ENCODE measurements around the gene GABRB2.
"Not testable (repeated sequence)": the region's sequence is repeated elsewhere in the genome, so short reads cannot be mapped to it uniquely, and the experiment has no call there.

Gene GABRB2

DNA sequence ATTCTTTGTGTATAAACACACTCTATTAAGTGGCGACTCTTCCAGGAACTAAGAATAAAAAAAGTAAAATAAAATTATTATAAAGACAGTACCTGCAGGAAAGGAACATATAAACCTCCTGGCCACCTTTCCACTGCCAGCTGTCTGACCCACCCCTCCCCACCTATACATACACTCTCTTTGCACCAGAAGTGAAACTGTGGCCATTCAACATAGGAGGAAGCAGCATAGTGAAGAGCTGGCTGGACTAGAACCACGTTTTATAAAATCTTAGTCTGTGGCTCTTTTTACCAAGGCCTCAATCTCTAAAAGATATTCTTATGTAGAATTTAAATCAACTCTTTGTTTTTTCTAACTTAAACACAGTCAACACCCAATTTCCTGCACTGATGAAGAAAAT is 289.6 kb downstream of the GABRB2 start:
- no peak overlapping the region for H3K27ac ChIP-seq
- TF ChIP-seq ZFX (IDR thresholded peaks at IDR 0.05) = no peak
- TF ChIP-seq, protein P1, sequence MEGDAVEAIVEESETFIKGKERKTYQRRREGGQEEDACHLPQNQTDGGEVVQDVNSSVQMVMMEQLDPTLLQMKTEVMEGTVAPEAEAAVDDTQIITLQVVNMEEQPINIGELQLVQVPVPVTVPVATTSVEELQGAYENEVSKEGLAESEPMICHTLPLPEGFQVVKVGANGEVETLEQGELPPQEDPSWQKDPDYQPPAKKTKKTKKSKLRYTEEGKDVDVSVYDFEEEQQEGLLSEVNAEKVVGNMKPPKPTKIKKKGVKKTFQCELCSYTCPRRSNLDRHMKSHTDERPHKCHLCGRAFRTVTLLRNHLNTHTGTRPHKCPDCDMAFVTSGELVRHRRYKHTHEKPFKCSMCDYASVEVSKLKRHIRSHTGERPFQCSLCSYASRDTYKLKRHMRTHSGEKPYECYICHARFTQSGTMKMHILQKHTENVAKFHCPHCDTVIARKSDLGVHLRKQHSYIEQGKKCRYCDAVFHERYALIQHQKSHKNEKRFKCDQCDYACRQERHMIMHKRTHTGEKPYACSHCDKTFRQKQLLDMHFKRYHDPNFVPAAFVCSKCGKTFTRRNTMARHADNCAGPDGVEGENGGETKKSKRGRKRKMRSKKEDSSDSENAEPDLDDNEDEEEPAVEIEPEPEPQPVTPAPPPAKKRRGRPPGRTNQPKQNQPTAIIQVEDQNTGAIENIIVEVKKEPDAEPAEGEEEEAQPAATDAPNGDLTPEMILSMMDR (conservative IDR thresholded peaks at IDR 0.05) = no peak

DNA sequence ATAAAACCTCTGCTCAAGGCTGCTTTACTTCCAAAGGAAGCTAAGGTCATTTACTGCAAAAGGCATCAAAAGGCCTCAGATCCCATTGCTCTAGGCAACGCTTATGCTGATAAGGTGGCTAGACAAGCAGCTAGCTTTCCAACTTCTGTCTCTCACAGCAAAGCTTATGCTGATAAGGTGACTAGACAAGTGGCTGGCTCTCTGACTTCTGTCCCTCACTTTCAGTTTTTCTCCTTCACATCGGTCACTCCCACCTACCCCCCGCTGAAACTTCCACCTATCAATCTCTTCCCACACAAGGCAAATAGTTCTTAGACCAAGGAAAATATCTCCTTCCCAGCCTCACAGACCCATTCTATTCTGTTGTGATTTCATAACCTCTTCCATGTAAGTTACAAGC is 293.6 kb downstream of the GABRB2 start:
- H3K27ac ChIP-seq = not testable (repeated sequence)

DNA sequence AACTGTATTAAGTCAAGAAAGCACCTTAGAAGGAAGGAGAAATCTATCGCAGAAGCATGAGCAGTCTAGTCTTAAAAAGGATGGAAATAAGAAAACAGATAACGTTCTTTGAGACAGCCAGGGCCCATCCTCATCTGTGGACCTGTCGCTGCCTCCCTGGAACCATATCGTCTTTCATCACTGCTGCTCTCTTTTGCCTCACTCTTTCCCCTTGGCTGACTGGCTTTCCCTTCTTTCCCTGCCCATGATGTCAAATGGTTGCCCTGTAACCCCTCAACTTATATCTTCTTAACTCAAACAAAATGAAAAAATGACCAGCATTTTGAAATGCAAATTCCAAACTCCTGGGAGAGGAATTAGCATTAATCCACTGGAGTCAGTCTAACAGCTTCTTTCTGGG is 299.8 kb downstream of the GABRB2 start:
- TF ChIP-seq, protein P1 (conservative IDR thresholded peaks at IDR 0.05) = no peak
- TF ChIP-seq ZFX (IDR thresholded peaks at IDR 0.05) = no peak

DNA sequence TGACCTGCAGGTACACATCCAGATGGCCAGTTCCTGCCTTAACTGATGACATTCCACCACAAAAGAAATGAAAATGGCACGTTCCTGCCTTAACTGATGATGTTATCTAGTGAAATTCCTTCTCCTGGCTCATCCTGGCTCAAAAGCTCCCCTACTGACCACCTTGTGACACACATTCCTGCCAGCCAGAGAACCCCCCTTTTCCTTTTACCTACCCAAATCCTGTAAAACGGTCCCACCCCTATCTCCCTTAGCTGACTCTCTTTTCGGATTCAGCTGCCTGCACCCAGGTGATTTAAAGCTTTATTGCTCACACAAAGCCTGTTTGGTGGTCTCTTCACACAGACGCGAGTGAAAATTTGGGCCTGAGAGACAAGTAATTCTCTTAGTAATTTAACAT is 300.7 kb downstream of the GABRB2 start:
- not testable (repeated sequence) for H3K27ac ChIP-seq

More for the DNA sequence above, 299.8 kb downstream of the GABRB2 start:
- no peak overlapping the region for H3K27ac ChIP-seq
